GM13976 (cell line): ENCODE data around the gene CSTPP1.
"Not testable (repeated sequence)": the region's sequence is repeated elsewhere in the genome, so short reads cannot be mapped to it uniquely, and the experiment has no call there.

ENCODE experiments used
- DNase-seq: peaks from one replicate; pipeline ENCODE4 v3.0.0; 2012; ENCODE audit warnings: low spot score
- in situ Hi-C: fragments of 300-500 bp; cut with MboI; formaldehyde crosslinking; loops from one replicate; pipeline ENCODE4 v1.12.0; 2022; ENCODE audit warnings: low sequenced_read_pairs, mixed read lengths, inconsistent platforms; ENCODE audit not compliant: unreplicated experiment
- TF ChIP-seq, protein P1 (sequence below): IDR thresholded peaks from 2 replicates; pipeline ENCODE4 v1.5.1; 2012; ENCODE audit warnings: borderline replicate concordance, mild to moderate bottlenecking; ENCODE audit not compliant: insufficient read depth; ENCODE audit errors: extremely low read depth, missing control alignments, control extremely low read depth

The CSTPP1 gene

DNA sequence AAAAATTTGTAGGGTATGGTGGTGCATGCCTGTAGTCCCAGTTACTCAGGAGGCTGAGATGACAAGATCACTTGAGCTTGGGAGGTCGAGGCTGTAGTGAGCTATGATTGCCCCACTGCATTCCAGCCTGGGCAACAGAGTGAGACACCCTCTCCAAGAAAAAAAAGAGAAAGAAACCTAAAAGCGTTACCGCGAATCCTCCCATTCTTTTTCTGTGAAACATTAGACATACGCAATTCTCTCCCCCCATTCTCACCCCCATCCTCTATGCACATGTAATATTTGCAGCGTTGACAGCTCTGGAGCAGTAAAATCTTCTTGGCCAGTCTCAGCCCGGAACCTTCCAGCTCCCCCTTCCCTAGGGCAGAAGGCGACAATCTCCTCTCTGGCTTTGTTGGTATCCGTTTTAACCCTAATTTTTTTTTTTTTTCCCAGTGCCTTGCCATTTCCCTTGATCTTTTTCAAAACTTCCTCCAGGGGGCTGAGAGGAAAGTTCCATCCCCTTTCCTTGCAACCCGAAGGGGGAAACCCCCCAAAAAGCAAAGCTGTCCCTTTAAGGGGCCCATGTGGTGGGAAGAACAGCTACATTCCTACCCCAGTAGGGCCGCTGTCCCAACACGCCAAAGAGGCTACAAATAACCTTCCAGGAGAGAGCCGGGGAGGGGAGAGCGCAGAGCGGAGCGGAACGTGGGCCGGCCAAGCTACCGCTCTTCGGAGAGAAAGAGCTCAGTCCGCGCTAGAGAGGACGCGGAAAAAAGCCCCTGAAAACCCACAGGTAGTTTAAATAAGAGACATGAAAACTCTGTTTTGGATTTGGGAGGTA is 20.1 kb upstream of the CSTPP1 start:
- peak; percentile 71 for DNase-seq
- in situ Hi-C loops, result no loop called here
- TF ChIP-seq, protein P1, sequence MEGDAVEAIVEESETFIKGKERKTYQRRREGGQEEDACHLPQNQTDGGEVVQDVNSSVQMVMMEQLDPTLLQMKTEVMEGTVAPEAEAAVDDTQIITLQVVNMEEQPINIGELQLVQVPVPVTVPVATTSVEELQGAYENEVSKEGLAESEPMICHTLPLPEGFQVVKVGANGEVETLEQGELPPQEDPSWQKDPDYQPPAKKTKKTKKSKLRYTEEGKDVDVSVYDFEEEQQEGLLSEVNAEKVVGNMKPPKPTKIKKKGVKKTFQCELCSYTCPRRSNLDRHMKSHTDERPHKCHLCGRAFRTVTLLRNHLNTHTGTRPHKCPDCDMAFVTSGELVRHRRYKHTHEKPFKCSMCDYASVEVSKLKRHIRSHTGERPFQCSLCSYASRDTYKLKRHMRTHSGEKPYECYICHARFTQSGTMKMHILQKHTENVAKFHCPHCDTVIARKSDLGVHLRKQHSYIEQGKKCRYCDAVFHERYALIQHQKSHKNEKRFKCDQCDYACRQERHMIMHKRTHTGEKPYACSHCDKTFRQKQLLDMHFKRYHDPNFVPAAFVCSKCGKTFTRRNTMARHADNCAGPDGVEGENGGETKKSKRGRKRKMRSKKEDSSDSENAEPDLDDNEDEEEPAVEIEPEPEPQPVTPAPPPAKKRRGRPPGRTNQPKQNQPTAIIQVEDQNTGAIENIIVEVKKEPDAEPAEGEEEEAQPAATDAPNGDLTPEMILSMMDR, result no peak

GRCh38 chr11:46917109-46917761 is 19.3 kb upstream of the CSTPP1 start:
- TF ChIP-seq, protein P1, result no peak
- DNase-seq, result no peak
- in situ Hi-C loops, result no loop called here

DNA sequence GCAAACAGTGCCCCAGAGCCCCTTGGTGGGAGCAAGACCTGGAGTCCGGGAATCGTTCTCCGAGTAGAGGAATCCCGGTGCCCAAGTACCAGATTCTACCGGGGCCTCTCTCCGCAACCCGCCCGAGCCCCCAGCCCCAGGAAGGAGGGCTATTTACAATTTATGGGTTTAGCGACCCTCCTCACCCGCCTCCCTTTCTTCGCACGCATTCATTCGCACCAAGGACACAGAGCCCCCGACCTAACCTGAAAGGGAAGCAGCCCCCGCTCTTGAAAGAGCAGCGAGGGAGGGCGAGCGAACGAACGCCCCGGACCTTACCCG is 18.8 kb upstream of the CSTPP1 start:
- no peak for DNase-seq
- TF ChIP-seq, protein P1, result no peak
- in situ Hi-C loops, result no loop called here

DNA sequence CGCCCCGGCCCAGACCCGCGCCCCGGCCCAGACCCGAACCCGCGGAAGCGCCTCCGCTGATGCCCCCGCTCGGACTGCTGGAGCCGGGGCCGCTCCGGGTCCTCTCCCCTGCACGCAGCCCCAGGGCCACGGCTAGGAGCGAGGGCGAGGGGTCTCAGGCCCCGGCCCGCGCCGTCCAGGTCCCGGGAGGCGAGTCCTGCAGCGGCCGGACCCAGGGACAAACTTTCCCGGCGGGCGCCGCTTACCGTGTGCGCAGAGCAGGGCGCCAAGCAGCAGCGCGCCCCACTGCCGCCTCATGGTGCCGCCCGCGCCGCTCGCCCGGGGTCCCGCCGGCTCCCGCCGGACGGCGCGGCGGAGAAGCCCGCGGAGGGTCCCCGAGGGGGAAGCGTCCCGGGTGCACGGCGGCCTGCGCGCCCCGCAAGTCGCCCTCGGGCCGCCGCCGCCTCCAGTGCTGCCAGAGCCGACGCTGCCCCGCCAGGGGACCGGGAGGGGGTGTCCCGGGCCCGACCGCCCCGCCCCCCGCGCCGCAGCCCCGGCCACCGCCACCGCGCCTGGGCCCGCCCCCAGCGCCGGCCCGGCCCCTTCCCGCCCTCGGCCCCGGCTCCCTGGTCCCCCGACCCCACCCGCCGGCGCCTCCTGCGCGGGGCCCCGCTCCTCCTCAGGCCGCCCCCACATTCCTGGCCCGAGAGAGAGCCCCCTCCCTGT is 18.3 kb upstream of the CSTPP1 start, which contains the start of gene LRP4:
TSS of gene LRP4 (minus strand) at position 468 of the 705 bp plus-strand sequence. CDS start at position 297, 171 bp downstream.
- DNase-seq, result peak; percentile 86
- in situ Hi-C loops, result no loop called here
- TF ChIP-seq, protein P1, result no peak

DNA sequence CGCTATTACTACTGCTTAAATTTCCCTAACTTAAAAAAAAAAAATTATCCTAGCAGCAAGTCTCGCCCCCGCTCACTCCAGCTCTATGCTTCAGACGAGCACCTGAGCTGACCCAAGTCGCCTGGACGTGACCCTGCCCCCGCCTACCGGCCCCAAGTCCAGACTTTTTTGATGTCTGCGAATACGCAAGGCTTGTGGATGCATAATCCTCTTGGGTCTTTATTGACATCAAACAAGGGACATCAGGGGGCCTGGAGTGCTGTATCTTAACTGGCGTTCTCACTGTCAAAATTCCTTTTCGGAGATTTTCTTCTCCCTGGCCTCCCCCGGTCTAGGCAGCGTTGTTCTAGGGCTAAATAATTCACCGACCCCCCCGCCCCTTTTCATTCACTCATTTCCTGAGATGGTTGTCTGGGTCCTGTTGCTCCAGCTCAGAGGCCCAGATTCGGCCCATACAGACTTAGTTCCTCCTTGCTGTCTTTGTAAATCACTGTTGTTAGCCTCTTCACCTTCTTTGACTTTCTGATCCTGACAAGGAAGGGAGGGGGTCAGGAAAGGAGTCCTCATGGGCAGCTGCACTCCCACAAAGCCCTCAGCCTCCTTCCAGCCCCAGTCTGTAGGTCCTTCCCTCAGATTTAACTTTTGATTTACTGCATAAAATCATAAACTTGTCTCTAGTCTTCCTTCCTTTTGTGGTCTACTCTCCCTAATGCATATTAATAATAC is 17.6 kb upstream of the CSTPP1 start:
- TF ChIP-seq, protein P1, result no peak
- DNase-seq, result no peak
- in situ Hi-C loops, result no loop called here

GRCh38 chr11:46920755-46921154 is 15.8 kb upstream of the CSTPP1 start:
- TF ChIP-seq, protein P1, result no peak
- DNase-seq, result no peak
- in situ Hi-C loops, result no loop called here

GRCh38 chr11:46927928-46928327 is 8.6 kb upstream of the CSTPP1 start:
- in situ Hi-C loops, DNase-seq: not testable (repeated sequence)

DNA sequence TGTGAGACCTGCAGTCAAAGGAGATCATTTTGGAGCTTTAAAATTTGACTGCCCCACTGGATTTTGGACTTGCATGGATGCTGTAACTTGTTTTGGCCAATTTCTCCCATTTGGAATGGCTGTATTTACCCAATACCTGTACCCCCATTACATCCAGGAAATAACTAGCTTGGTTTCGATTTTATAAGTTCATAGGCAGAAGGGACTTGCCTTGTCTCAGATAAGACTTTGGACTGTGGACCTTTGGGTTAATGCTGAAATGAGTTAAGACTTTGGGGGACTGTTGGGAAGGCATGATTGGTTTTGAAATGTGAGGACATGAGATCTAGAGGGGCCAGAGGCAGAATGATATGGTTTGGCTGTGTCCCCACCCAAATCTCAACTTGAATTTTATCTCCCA is 7.9 kb upstream of the CSTPP1 start:
- in situ Hi-C loops, DNase-seq: not testable (repeated sequence)
